HL-60 (cell line): ENCODE measurements around the gene ARIH1.

Experiments used
- CTCF ChIP-seq: IDR thresholded peaks from one replicate; pipeline ENCODE4 v1.5.1; 2011; ENCODE audit warnings: low read length, control low read depth, inconsistent platforms; ENCODE audit not compliant: insufficient read depth
- POLR2AphosphoS5 ChIP-seq: IDR thresholded peaks from 2 replicates; pipeline ENCODE4 v1.6.1; 2012; ENCODE audit warnings: low read depth

GRCh38 chr15:72599855-72600464 is 125.8 kb downstream of the ARIH1 start:
- peak; percentile 25 for TF ChIP-seq CTCF
- TF ChIP-seq POLR2AphosphoS5, result no peak
